DND-41 (cell line): ENCODE results near the gene TLE1.

Experiments used
- EZH2 ChIP-seq: IDR thresholded peaks from 3 replicates; pipeline ENCODE4 v1.6.1; 2012; ENCODE audit warnings: borderline replicate concordance, low read depth, mild to moderate bottlenecking, moderate library complexity, low read length, inconsistent platforms; ENCODE audit not compliant: severe bottlenecking
- TF ChIP-seq, protein P1 (sequence below): IDR thresholded peaks from 2 replicates; pipeline ENCODE4 v1.5.1; 2012; ENCODE audit warnings: borderline replicate concordance, low read length, moderate library complexity, mild to moderate bottlenecking; ENCODE audit not compliant: poor library complexity, severe bottlenecking; ENCODE audit errors: extremely low read depth

DNA sequence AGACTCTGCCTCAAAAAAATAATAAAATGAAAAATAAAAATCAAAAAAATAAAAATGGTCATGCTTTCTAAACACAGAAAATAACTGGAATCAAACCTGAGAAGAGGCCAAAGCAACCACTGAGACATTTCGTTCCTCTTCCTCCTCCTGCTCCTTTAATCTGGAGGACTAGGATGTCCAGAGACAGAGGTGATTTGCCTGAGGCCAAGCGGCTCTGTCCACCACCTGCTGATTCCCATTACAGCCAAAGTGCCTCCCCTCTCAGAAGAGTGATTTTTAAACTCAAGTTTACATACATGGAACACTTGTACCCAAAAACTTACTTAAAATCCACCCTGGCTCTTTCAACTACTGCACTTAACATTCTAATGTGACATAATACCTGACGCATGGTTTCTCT, 65.6 kb downstream of the TLE1 start:
- TF ChIP-seq, protein P1, sequence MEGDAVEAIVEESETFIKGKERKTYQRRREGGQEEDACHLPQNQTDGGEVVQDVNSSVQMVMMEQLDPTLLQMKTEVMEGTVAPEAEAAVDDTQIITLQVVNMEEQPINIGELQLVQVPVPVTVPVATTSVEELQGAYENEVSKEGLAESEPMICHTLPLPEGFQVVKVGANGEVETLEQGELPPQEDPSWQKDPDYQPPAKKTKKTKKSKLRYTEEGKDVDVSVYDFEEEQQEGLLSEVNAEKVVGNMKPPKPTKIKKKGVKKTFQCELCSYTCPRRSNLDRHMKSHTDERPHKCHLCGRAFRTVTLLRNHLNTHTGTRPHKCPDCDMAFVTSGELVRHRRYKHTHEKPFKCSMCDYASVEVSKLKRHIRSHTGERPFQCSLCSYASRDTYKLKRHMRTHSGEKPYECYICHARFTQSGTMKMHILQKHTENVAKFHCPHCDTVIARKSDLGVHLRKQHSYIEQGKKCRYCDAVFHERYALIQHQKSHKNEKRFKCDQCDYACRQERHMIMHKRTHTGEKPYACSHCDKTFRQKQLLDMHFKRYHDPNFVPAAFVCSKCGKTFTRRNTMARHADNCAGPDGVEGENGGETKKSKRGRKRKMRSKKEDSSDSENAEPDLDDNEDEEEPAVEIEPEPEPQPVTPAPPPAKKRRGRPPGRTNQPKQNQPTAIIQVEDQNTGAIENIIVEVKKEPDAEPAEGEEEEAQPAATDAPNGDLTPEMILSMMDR: no peak
- no peak for TF ChIP-seq EZH2
